Measurements from ENCODE around the gene NCK1. TPM values are rescaled to one million over a fixed set of nuclear protein-coding genes. Genes with fewer than 3 reads are reported as not detected.

NCK1 gene
- total RNA-seq, 4 donors from 2014 or later: 35.4 to 44.6 (median 42.7) TPM

- Histone ChIP-seq H3K4me1 (peaks cover 0 to 49% (median 0%) of the 10 kb centered on the region in 3 donors), H3K36me3 (no peaks in the 10 kb centered on the region), H3K27me3 (no peaks in the 10 kb centered on the region), H3K4me3 (no peak overlapping the region), H3K9me3 (peaks cover 0 to 14% (median 0%) of the 10 kb centered on the region in 3 donors), H3K27ac (no peak overlapping the region)
- 88 to 90% methylated on average over 3 of the region's 3 CpGs for WGBS, 2 donors (ENCODE audit: low coverage in 1 of 2)
- TF ChIP-seq POLR2A (IDR thresholded peaks at IDR 0.05) (no peak), CTCF (IDR thresholded peaks at IDR 0.05) (no peak), POLR2AphosphoS5 (IDR thresholded peaks at IDR 0.05) (no peak), EP300 (IDR thresholded peaks at IDR 0.05) (no peak)
- no peak for ATAC-seq
These were observed 52.7 kb downstream of the NCK1 start for GRCh38 chr3:136914739-136915138.

DNA sequence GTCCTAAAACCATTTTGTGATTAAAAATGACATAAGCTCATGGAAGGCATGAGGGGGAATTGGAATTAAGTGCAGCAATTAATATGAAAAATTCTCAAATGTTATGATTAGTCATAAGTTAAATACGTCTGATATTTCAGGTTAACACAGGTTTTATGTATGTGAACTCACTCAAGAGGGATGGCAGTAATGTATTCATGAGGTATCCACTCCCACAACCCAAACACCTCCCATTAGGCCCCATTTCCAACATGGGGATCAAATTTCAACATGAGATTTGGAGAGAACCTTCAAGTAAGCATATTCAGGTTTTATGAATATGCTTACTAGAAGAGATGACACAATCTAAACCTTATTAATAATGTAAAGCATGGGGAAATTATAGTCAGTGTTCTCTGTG is 54.2 kb downstream of the NCK1 start:
- ATAC-seq: no peak
- H3K9me3 ChIP-seq: peaks cover 0 to 14% (median 0%) of the 10 kb centered on the region in 3 donors
- H3K4me3 ChIP-seq: no peak overlapping the region
- WGBS, 2 donors (ENCODE audit: low coverage in 1 of 2): 93 to 100% methylated on average over 1 of the region's 1 CpG
- no peak for TF ChIP-seq EP300 (IDR thresholded peaks at IDR 0.05)
- no peak for TF ChIP-seq POLR2A (IDR thresholded peaks at IDR 0.05)
- TF ChIP-seq POLR2AphosphoS5 (IDR thresholded peaks at IDR 0.05): no peak
- TF ChIP-seq CTCF (IDR thresholded peaks at IDR 0.05): no peak
- no peaks in the 10 kb centered on the region for H3K27me3 ChIP-seq
- H3K27ac ChIP-seq: no peak overlapping the region
- H3K36me3 ChIP-seq: no peaks in the 10 kb centered on the region
- peaks cover 0 to 36% (median 0%) of the 10 kb centered on the region in 3 donors for H3K4me1 ChIP-seq

DNA sequence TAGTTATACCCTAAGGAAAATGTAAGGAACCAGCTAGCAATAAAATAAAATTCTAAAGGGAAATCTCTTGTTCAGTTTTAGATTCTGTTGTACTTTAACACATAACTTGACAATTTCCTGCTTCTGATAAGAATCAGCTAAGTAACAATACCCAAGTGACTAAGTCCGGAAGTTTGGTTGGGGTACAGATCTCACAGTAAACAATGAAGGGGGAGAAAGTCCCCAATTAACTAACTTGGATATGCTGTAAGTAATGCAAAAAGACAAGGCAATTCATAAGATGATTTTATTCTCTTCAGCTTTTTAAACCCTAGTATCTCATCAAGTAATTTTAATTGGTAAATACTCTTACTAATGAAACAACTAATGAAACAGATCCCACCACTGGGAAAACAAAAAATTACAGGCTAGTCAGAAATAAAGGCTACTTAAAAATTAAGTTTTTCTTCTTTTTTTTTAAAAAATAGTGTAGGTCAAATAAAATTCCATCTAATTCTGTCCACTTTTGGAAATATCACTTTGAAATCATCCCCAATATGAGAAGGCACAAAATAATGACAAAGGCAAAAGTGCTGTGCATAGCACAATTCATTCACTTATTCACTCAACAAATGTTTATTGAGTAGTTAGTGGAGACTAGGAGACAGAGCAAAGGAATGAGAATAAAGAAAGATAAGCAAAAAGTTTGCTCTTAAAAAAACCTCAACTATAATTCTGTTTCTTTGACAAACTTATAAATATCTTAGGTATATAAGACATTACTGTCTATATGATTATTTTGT is 58.0 kb downstream of the NCK1 start:
- Histone ChIP-seq H3K27ac (no peak overlapping the region), H3K4me3 (no peak overlapping the region), H3K9me3 (no peaks in the 10 kb centered on the region), H3K27me3 (no peaks in the 10 kb centered on the region), H3K4me1 (peaks cover 0 to 31% (median 0%) of the 10 kb centered on the region in 3 donors), H3K36me3 (no peaks in the 10 kb centered on the region)
- TF ChIP-seq POLR2AphosphoS5 (IDR thresholded peaks at IDR 0.05): no peak
- TF ChIP-seq POLR2A (IDR thresholded peaks at IDR 0.05): no peak
- TF ChIP-seq EP300 (IDR thresholded peaks at IDR 0.05): no peak
- no peak for TF ChIP-seq CTCF (IDR thresholded peaks at IDR 0.05)
- ATAC-seq: no peak
- WGBS, 2 donors (ENCODE audit: low coverage in 1 of 2): 83 to 86% methylated on average over 1 of the region's 1 CpG

GRCh38 chr3:136920904-136921611 is 59.0 kb downstream of the NCK1 start:
- Histone ChIP-seq H3K27ac (no peak overlapping the region), H3K4me1 (peaks cover 0 to 32% (median 4%) of the 10 kb centered on the region in 3 donors), H3K4me3 (no peak overlapping the region), H3K9me3 (no peaks in the 10 kb centered on the region), H3K36me3 (no peaks in the 10 kb centered on the region), H3K27me3 (no peaks in the 10 kb centered on the region)
- 94 to 97% methylated on average over 3 to 4 of the region's 4 CpGs for WGBS, 2 donors (ENCODE audit: low coverage in 1 of 2)
- TF ChIP-seq EP300 (IDR thresholded peaks at IDR 0.05): no peak
- TF ChIP-seq POLR2A (IDR thresholded peaks at IDR 0.05): no peak
- no peak for TF ChIP-seq POLR2AphosphoS5 (IDR thresholded peaks at IDR 0.05)
- TF ChIP-seq CTCF (IDR thresholded peaks at IDR 0.05): no peak
- ATAC-seq: no peak

All from gastroesophageal sphincter (tissue), 4 donors.